NCI-H526 (cell line): ENCODE results near the gene PRDM4.
A peak's percentile ranks its signal among the peaks of the same experiment; 100 is the strongest.

Source experiments
- DNase-seq, 2 experiments: peaks; one replicate each; lab custom pipeline; 2025; lab: John Stamatoyannopoulos, UW

PRDM4 gene, protein sequence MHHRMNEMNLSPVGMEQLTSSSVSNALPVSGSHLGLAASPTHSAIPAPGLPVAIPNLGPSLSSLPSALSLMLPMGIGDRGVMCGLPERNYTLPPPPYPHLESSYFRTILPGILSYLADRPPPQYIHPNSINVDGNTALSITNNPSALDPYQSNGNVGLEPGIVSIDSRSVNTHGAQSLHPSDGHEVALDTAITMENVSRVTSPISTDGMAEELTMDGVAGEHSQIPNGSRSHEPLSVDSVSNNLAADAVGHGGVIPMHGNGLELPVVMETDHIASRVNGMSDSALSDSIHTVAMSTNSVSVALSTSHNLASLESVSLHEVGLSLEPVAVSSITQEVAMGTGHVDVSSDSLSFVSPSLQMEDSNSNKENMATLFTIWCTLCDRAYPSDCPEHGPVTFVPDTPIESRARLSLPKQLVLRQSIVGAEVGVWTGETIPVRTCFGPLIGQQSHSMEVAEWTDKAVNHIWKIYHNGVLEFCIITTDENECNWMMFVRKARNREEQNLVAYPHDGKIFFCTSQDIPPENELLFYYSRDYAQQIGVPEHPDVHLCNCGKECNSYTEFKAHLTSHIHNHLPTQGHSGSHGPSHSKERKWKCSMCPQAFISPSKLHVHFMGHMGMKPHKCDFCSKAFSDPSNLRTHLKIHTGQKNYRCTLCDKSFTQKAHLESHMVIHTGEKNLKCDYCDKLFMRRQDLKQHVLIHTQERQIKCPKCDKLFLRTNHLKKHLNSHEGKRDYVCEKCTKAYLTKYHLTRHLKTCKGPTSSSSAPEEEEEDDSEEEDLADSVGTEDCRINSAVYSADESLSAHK

DNA sequence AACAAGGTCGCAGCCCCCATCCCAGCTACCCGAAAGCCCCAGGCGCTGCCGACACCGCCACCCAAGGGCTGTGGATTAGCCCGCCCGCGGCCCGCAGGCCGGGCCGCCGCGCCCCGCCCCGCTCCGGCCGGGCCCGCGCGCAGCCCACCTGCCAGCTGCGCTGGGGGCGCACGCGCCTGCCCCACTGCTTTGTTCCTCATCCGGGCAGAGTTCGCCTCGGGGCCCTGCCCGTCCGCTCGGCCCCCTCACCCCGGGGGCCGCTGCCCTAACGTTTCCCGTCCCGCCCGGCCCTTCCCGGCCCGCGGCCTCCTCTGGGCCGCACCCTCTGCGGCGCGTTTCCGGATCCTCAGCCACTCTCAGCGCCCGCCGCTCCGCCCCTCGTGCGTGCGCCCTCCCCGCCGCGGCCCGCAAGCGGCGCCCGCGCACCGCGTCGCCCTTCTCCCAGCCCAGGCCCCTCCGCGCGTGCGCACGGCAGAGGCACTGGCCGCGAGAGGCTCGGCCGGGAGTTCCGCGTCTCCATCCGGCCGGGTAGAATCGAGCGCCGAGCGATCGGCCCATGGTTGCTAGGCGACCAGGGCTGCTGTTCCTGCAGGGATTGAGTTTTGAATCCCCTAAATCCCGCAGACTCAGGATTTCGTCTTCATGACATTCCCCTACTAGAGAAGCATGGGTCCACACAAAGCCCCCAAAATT is at the start of gene PRDM4:
PRDM4 (minus strand) TSS at position 329 of the 693 bp plus-strand sequence. CDS start 622 bp downstream, outside the sequence.
- peak; percentile 81 to 97 for DNase-seq

DNA sequence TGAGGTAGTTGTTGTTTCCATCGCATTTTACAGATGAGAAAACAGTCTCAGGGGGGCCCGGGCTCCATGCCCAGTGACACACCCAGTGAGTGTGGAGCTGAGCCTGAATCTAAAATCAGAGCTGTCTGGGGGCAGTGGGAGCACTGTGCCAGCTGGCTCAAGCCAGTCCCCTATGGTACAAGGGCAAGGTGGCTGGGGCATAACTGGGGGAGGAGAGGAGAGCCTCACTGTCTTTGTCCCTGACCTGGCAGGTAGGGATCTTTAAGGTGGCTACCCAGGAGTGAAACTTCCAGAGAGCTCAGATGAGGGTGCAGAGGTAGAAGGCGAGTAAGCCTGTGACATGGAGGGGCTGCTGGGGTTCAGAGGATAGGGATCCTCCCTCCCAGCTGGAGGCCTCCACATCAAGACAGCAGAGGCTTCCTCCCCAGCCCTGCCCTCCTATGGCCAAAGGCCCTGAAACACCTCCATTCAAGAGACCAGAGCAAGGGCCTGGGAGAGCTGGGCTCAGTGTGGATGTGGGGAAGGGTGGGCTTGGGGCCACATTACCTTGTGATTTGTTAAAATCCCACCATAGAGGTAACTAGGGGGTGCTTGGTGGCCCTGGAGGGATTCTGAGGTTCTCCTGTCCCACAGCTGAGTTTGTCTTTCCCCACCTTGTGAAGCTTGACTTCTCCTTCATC is 46.7 kb upstream of the PRDM4 start:
- DNase-seq = no peak

DNA sequence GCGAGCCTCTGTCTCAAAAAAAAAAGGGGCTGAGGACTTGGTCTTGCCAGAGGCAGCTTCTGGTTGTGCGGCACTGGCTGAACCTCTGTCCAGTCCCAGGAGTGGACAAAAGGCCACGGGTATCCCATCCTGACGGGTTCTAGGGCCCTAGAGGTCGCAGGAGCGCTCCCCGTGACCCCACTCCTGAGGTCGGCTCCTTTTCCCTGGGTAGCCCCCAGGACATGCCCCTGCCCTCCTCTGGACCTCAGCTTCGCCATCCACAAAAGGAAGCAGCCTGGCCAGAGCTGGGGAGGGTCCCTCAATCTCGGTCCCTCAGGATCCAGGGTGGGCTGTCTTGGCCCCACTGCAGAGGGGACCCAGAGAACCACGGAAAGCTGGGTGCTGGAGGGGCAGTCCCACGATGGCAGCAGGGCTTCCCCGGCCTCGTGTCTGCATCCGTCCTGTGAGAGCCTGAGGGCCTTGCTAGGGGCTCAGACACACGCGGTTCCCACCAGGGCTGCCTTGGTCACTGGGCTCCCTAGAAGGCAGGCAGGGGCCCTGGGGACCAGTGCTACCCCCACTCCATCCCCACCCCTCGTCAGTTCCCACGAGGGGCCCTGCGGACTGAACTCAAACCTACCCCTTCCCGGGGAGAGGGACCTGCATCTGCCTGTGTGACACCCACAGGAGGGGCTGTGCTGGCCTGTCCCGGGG is 44.7 kb upstream of the PRDM4 start:
- no peak for DNase-seq

DNA sequence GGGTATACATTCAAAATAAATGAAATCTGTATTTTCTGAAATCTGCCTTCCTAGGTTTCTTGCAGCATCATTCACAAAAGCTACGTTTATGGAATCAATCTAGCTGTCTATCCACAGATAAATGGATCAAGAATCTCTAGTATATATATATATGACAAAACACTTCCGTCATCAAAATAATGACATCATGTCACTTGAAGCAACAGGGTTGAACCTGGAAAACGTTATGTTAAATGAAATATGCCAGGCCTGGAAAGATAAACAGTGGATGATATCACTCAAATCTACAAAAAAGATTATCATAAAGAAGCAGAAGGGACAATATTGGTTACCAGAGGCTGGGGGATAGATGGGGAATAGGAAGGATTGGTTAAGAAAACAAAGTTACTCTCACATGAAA is 42.2 kb upstream of the PRDM4 start:
- no peak for DNase-seq

DNA sequence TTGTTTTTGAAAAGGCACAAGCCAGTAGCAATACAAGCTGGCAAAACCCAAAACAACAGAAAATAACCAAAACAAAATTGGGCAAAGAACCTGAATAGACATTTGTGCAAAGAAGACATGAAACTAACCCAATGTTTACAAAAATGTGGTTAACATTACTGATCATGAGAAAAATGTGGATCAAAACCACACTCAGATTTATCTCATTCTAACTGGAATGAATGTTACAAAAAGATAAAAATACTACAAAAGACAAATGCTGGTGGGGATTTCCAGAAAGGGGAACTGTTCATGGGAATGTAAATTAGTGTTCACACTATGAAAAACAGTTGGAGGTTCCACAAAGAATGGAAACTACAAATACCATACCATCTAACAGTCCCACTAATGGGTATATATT is 40.2 kb upstream of the PRDM4 start:
- no peak for DNase-seq

DNA sequence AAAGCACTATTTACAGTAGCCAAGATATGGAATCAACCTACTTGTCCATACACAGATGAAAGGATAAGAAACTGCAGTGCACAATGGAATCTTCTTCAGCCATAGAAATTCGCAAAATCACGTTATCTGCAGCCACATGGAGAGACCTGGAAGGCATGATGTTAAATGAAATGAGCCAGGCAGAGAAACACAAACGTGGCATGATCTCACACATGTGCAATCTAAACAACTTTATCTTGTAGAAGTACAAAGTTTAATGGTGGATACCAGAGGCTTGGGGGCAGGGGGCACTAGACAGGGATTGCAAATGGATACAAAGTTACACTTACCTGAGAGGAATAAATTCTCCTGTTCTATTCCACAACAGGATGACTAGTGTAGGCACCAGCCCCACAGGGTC is 37.6 kb upstream of the PRDM4 start:
- no peak for DNase-seq

DNA sequence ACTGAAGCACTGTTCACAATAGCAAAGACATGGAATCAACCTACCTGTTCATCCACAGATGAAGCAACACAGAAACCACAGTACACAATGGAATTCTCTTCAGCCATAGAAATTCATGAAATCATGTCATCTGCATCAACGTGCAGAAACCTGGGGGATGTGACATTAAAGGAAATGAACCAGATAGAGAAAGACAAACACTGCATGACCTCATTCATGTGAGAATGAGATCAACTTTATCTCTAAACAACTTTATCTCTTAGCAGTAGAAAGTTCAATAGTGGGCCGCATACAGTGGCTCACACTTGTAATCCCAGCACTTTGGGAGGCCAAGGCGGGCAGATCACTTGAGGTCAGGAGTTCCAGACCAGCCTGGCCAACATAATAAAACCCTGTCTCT is 33.5 kb upstream of the PRDM4 start:
- DNase-seq = no peak

DNA sequence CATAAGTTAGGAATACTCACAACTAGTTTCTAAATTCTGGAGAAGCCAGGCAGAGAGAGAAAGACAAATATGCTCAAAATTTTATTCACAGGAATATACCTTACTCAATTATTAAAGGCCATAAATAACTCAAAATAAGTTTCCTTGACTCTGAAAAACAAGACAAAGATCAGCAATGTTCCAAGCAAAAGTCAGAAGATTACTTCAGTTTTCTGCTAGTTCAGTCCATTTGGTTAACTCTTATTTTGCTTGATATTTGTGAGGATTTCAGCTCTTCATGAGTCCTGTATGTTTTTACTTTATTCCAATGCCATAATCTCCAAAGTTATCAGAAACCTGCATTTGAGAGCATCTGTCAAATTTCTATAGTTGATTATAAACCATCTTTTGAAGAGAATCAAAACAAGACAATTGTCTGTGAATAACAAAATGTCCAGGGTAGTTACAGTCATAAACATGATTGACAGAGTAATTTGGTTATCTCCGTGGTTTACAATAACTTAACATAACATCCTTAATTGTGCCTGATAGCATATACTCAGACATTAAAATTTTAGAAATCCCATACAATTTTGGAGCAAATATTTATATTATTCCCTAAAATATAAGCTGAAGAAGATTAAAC is 30.6 kb upstream of the PRDM4 start:
- DNase-seq = no peak

DNA sequence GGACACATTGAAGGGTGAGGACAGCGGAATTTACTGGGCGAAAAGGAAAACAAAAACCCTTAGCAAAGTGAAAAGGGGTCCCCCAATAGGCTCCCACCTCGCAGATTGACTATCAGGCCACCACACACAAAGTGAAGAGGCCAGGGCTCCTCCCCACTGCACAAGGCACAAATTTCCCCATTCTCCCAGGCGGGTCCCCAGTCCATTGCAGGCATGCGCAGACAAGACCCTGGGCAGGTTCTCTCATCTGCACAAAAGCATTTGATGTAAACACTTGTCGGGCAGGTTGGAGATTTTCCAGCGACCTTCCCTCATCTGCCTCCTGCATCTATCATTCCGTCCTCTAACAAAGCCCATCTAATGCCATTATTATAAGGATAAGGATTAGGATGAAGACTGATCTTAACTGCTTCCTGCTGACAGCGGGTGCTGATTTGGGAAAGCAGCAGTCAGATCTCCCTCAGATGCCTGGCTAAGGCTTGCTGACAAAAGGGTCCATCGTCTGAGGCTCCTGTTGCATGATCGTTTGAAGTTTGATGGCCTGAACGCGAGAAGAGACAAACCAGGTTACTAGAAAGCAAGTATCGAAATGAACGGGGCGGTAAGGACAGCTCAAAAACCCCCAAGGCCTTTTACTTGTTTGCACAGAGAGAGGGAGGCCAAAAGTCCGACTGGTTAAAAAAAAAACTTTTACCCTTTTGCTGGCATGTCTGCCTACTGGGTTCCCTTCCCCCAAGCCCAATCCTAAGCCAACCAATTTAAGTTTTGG is 27.9 kb upstream of the PRDM4 start:
- no peak for DNase-seq

DNA sequence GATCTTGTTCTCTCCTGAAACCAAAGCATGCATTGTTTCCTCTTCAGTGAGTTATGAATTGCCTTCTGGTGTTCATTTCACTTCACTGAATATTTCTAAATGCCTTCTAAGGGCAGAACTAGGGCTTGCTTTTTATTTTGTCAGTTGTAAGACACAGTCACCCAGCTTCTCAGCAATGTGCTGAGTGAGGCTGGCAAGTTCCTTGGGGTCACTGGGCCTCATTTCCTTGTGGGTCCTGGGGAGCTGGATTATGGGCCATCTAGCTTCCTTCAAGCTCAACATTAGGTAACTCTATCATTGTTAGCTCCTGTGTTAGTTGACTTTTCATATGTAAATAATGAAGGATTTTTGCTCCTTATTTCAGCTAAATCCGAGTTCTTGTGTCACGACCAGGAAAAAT is 27.3 kb upstream of the PRDM4 start:
- DNase-seq = no peak

DNA sequence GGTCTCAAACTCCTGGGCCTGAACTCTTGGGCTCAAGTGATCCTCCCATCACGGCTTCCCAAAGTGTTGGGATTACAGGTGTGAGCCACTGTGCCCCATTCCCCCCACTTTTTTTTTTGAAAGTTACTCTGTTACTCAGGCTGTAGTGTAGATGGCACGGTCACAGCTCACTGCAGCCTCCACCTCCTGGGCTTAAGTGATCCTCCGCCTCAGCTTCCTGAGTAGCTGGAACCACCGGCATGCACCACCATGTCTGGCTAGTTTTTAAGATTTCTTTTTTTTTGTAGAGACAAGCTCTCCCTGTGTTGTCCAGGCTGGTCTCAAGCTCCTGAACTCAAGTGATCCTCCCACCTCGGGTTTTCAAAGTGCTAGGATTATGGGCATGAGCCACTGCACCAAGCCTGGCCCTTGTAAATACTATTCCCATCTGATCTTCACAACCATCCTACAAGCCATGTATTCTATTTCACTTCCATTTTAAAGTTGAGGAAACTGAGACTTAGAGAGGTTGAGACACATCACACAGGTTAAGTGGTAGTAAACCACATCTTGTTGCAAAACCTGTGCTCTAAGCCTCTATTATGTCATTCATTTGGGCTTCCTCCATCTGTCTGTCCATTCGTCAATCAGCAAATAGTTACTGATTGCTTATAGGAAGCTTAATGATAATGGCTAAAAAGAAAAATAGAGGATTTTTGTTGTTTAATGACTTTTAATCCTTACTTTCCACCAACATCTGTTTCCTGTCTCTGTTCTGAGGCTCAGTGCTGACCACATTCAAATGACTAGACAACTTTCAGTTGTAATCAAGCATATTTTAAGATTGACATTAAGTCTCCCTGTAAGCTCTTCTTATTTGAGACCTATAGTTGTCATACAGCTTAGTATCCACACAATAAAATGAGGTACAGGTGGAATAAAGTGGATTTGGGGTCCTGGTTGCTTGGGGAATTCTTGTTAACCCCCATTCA is 22.8 kb upstream of the PRDM4 start:
- no peak for DNase-seq

DNA sequence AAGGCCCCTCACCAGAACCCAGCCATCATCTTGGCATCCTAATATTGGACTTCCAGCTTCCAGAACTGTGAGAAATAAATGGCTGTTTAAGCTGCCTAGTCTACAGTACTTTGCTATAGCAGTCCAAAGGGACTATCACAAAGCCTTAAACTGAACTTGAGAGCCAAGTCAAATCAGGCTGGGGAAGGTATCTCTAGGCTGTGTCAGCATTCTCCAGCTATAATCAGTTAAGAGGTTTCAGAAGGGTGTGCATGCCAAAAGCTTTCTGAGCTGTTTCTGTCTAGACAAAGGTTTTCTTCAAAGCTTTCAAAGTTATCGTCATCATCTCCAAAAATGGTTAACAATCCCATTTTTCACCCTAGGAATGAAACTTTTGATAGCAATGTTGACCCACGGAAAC is 21.1 kb upstream of the PRDM4 start:
- no peak for DNase-seq

DNA sequence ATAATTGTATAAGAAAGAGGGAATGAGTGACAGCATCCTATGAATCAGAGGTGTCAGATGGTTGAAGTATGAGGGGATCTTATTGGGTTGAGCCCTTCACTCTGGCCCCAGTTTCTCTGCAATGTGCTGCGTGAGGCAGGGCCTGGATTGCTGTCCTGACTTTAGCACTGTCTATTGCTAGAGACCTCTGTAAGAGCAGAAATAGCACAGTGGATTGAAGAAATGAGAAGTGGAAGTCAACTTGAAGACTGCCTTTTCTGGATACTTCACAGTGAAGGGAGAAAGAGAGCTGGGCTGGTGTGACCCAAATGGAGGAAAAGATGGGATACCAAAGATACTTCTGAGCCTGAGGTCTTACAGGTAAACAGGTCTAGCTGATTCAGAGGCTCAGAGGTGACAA is 19.4 kb upstream of the PRDM4 start:
- no peak for DNase-seq

DNA sequence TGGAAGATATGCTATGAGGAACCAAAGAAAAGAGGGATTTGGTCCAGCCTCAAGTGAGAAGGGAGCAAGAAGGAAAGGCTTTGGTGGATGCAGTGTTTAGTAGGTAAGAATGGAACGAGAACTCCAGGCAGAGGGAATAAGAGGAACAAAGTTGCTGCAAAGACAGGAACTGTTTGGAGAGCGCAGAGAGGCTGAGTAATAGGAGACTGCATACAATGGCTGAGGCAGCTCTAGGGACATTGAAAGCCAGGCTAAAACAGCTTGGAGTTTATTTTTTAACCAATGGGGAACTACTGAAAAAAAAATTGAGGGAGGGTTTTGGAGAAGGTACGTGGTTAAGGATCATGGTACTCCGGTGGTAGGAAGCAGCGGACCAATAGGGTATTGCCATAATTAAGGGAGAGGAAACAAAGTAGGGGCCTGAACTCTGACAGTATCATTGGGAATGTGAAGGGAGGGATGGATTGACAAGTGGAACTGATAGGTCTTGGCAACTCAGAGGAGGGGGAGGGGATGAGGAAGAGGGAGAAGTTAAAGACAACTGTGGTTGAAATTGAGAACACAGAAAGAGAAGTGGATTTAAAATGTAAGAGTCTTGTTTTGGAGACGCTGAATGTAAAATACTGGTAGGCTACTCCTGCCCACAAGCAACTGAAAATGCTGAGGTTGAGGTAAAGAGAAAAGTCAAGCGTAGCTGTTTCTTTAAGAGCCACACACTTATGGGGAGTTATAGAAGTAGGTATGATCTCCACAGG is 18.3 kb upstream of the PRDM4 start:
- DNase-seq = no peak

DNA sequence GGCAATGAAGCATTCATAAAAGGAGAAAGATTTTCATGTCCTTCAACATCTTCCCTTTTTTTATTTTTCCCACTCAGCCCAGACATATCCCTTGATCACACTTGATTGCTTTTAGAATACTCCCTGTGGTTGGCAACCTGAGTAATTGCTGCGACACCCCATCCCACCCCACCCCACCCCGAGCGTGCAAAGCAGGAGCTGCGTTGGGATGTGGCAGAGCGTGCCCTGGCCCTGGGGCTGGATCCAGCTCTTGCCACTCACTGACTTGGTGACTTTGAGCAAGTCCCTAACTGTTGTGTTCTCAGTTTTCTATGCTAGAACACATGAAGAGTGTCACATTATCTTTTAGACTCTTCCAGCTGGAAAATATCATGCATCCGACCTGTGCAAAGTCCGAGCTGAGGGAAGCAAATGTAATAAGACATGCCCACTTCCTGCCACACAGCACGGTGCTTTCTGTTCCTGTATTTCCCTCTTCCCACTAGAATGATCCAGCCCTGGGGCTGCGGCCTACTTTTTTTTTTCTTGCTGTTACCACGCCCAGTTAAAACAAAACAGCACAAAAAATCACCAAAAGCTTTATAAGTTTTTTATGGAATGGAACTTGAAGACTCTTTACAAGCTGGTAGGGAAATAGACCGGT is 17.6 kb upstream of the PRDM4 start:
- no peak for DNase-seq

DNA sequence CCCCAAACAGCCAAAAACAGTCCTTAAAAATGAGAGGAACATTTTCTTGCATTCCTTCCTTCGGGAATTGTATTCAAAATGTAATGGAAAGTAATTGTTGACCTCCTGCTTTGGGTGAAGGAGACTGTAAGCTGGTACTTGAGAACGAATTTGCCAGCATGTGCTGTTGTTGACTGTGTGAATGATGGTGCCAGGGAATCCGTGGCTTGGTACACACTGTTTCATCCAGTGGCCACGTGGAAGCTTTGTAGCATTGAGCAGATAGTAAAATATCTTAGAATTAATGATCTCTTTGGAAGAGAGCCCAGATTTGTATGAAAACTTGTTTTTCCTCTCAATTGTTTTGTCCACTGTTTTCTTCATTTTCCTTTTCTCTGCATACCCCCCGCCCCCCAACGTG is 15.2 kb upstream of the PRDM4 start:
- DNase-seq = no peak

DNA sequence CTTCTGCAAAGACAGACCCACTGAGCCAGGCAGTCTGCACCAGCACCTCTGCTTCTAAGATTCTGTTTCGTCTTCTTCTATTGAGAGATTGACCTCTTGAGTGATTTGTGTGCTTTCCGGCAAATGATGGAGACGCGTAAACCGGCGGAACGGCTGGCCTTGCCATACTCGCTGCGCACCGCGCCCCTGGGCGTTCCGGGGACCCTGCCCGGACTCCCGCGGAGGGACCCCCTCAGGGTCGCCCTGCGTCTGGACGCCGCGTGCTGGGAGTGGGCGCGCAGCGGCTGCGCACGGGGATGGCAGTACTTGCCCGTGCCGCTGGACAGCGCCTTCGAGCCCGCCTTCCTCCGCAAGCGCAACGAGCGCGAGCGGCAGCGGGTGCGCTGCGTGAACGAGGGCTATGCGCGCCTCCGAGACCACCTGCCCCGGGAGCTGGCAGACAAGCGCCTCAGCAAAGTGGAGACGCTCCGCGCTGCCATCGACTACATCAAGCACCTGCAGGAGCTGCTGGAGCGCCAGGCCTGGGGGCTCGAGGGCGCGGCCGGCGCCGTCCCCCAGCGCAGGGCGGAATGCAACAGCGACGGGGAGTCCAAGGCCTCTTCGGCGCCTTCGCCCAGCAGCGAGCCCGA is 14.3 kb upstream of the PRDM4 start:
- peak in 1 of 2 experiments; percentile 55 for DNase-seq
